ENCODE data around the gene FAM240A. TPM values are rescaled to one million over a fixed set of nuclear protein-coding genes. Genes with fewer than 3 reads are reported as not detected.

Gene FAM240A
- total RNA-seq, 1 donor from 2014 or later = not detected

- Mint-ChIP-seq H3K9me3 (no peaks in the 10 kb centered on the region), H3K27me3 (no peaks in the 10 kb centered on the region), H3K4me3 (no peak overlapping the region), H3K4me1 (no peaks in the 10 kb centered on the region), H3K27ac (no peak overlapping the region), H3K36me3 (ENCODE audit: low read depth) (no peaks in the 10 kb centered on the region)
- no peak for DNase-seq
- intact Hi-C loops (cut with micrococcal nuclease) = no loop called here
Observed at GRCh38 chr3:46666453-46666845, 54.1 kb downstream of the FAM240A start.

- Mint-ChIP-seq H3K4me3 (no peak overlapping the region), H3K36me3 (ENCODE audit: low read depth) (no peaks in the 10 kb centered on the region), H3K4me1 (no peaks in the 10 kb centered on the region), H3K27me3 (no peaks in the 10 kb centered on the region), H3K9me3 (no peaks in the 10 kb centered on the region), H3K27ac (no peak overlapping the region)
- intact Hi-C loops (cut with micrococcal nuclease) = no loop called here
- DNase-seq = no peak
Observed at GRCh38 chr3:46667061-46667621, 54.8 kb downstream of the FAM240A start.

GRCh38 chr3:46667657-46668056 lies 55.3 kb downstream of the FAM240A start:
- no peak overlapping the region for H3K4me3 Mint-ChIP-seq
- no peaks in the 10 kb centered on the region for H3K4me1 Mint-ChIP-seq
- no peak overlapping the region for H3K27ac Mint-ChIP-seq
- no peak for DNase-seq
- intact Hi-C loops (cut with micrococcal nuclease) = no loop called here
- no peaks in the 10 kb centered on the region for H3K27me3 Mint-ChIP-seq
- H3K36me3 Mint-ChIP-seq (ENCODE audit: low read depth) = no peaks in the 10 kb centered on the region
- H3K9me3 Mint-ChIP-seq = no peaks in the 10 kb centered on the region

- DNase-seq = no peak
- Mint-ChIP-seq H3K4me3 (no peak overlapping the region), H3K27ac (peak overlapping the region; percentile 14), H3K4me1 (no peaks in the 10 kb centered on the region), H3K9me3 (no peaks in the 10 kb centered on the region), H3K36me3 (ENCODE audit: low read depth) (no peaks in the 10 kb centered on the region), H3K27me3 (no peaks in the 10 kb centered on the region)
- intact Hi-C loops (cut with micrococcal nuclease) = no loop called here
Observed at GRCh38 chr3:46668116-46668515, 55.8 kb downstream of the FAM240A start.

GRCh38 chr3:46668591-46668990 lies 56.3 kb downstream of the FAM240A start:
- no peak overlapping the region for H3K27ac Mint-ChIP-seq
- no peaks in the 10 kb centered on the region for H3K9me3 Mint-ChIP-seq
- DNase-seq = no peak

GRCh38 chr3:46669191-46669999 lies 57.1 kb downstream of the FAM240A start:
- H3K27ac Mint-ChIP-seq = no peak overlapping the region
- H3K4me1 Mint-ChIP-seq = no peaks in the 10 kb centered on the region
- no peak overlapping the region for H3K4me3 Mint-ChIP-seq
- H3K36me3 Mint-ChIP-seq (ENCODE audit: low read depth) = no peaks in the 10 kb centered on the region
- no peak for DNase-seq
- H3K27me3 Mint-ChIP-seq = no peaks in the 10 kb centered on the region
- intact Hi-C loops (cut with micrococcal nuclease) = no loop called here
- no peaks in the 10 kb centered on the region for H3K9me3 Mint-ChIP-seq

More at GRCh38 chr3:46668591-46668990, 56.3 kb downstream of the FAM240A start:
- Mint-ChIP-seq H3K36me3 (ENCODE audit: low read depth) (no peaks in the 10 kb centered on the region), H3K27me3 (no peaks in the 10 kb centered on the region), H3K4me1 (no peaks in the 10 kb centered on the region), H3K4me3 (no peak overlapping the region)
- intact Hi-C loops (cut with micrococcal nuclease) = no loop called here

GRCh38 chr3:46670000-46670890 lies 57.9 kb downstream of the FAM240A start:
- Mint-ChIP-seq H3K36me3 (ENCODE audit: low read depth) (no peaks in the 10 kb centered on the region), H3K4me3 (no peak overlapping the region), H3K27me3 (no peaks in the 10 kb centered on the region), H3K9me3 (no peaks in the 10 kb centered on the region), H3K27ac (no peak overlapping the region), H3K4me1 (no peaks in the 10 kb centered on the region)
- intact Hi-C loops (cut with micrococcal nuclease) = no loop called here
- DNase-seq = no peak

GRCh38 chr3:46670891-46671427 lies 58.6 kb downstream of the FAM240A start:
- Mint-ChIP-seq H3K36me3 (ENCODE audit: low read depth) (no peaks in the 10 kb centered on the region), H3K4me3 (no peak overlapping the region), H3K9me3 (no peaks in the 10 kb centered on the region), H3K27ac (no peak overlapping the region), H3K4me1 (no peaks in the 10 kb centered on the region), H3K27me3 (no peaks in the 10 kb centered on the region)
- intact Hi-C loops (cut with micrococcal nuclease) = no loop called here
- no peak for DNase-seq

GRCh38 chr3:46671541-46672348 lies 59.4 kb downstream of the FAM240A start:
- Mint-ChIP-seq H3K36me3 (ENCODE audit: low read depth) (no peaks in the 10 kb centered on the region), H3K4me3 (no peak overlapping the region), H3K27me3 (no peaks in the 10 kb centered on the region), H3K9me3 (no peaks in the 10 kb centered on the region), H3K27ac (no peak overlapping the region), H3K4me1 (no peaks in the 10 kb centered on the region)
- intact Hi-C loops (cut with micrococcal nuclease) = no loop called here
- no peak for DNase-seq

- intact Hi-C loops (cut with micrococcal nuclease) = no loop called here
- H3K9me3 Mint-ChIP-seq = no peaks in the 10 kb centered on the region
- H3K27ac Mint-ChIP-seq = no peak overlapping the region
- no peaks in the 10 kb centered on the region for H3K4me1 Mint-ChIP-seq
- H3K4me3 Mint-ChIP-seq = no peak overlapping the region
- no peaks in the 10 kb centered on the region for H3K36me3 Mint-ChIP-seq (ENCODE audit: low read depth)
- DNase-seq = no peak
- H3K27me3 Mint-ChIP-seq = no peaks in the 10 kb centered on the region
Observed at GRCh38 chr3:46672349-46672695, 60.0 kb downstream of the FAM240A start.

- intact Hi-C loops (cut with micrococcal nuclease) = no loop called here
- H3K4me1 Mint-ChIP-seq = no peaks in the 10 kb centered on the region
- H3K27ac Mint-ChIP-seq = no peak overlapping the region
- H3K4me3 Mint-ChIP-seq = no peak overlapping the region
- no peak for DNase-seq
- H3K36me3 Mint-ChIP-seq (ENCODE audit: low read depth) = no peaks in the 10 kb centered on the region
- H3K9me3 Mint-ChIP-seq = no peaks in the 10 kb centered on the region
- H3K27me3 Mint-ChIP-seq = no peaks in the 10 kb centered on the region
Observed at GRCh38 chr3:46673151-46674030, 61.1 kb downstream of the FAM240A start.

GRCh38 chr3:46674031-46674845 lies 61.9 kb downstream of the FAM240A start:
- Mint-ChIP-seq H3K27me3 (no peaks in the 10 kb centered on the region), H3K9me3 (no peaks in the 10 kb centered on the region), H3K36me3 (ENCODE audit: low read depth) (no peaks in the 10 kb centered on the region), H3K4me1 (no peaks in the 10 kb centered on the region), H3K27ac (no peak overlapping the region), H3K4me3 (no peak overlapping the region)
- no peak for DNase-seq
- intact Hi-C loops (cut with micrococcal nuclease) = no loop called here
